ENCODE results near the gene CHST15.

GRCh38 chr10:124020981-124021815, 72.2 kb downstream of the CHST15 start:
- no peak for TF ChIP-seq GATA2 (IDR thresholded peaks at IDR 0.05; ENCODE audit: low read depth, low read length)
- no peak for TF ChIP-seq GATA3 (IDR thresholded peaks at IDR 0.05; ENCODE audit: low read depth, low read length)
